HL-60 (cell line): ENCODE measurements around the gene CCDC40.

Experiments
- POLR2AphosphoS5 ChIP-seq: IDR thresholded peaks from 2 replicates; pipeline ENCODE4 v1.6.1; 2012; ENCODE audit warnings: low read depth
- SPI1 ChIP-seq: IDR thresholded peaks from 2 replicates; pipeline ENCODE4 v1.6.1; 2012; ENCODE audit warnings: low read depth, mild to moderate bottlenecking, borderline replicate concordance
- TF ChIP-seq, protein P1 (sequence below): IDR thresholded peaks from one replicate; pipeline ENCODE4 v1.5.1; 2011; ENCODE audit warnings: low read length, control low read depth, inconsistent platforms; ENCODE audit not compliant: insufficient read depth

DNA sequence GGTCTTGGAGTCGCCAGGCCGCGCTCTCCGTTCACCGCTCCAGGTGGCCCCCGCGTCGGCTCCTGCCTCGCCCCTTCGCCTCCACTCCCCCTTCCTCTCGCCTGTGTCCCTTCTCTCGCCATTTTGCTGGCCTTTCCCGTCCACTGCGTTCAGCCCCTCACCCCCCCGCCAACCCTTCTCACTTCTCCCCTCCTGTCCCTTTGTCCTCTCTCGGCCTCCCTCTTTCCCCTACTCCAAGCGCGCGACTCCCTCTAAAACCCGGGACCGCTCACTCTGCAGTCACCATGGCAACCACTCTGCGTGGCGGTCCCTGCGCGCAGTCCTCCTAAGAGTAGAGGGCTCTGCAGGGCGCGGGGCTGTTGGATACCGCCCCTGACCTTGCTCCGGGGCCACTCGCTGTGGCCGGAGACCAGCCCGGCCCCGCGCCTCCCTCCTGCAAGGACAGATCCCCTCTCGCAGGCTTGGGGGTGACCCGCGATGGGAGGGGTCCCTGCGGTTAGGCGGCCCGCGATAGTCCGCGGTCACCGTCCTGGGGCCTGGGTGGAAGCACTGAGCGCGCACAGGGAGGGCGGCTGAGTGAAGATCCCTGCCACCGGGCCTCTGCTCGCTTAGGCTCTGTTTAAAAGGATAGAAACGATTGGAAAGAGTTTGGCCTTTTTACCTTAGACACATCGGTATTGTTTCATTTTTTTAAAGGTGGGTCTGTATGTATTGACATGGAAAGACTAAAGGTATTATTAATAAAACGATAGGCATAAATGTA, 454 bp downstream of the CCDC40 start:
- TF ChIP-seq, protein P1, sequence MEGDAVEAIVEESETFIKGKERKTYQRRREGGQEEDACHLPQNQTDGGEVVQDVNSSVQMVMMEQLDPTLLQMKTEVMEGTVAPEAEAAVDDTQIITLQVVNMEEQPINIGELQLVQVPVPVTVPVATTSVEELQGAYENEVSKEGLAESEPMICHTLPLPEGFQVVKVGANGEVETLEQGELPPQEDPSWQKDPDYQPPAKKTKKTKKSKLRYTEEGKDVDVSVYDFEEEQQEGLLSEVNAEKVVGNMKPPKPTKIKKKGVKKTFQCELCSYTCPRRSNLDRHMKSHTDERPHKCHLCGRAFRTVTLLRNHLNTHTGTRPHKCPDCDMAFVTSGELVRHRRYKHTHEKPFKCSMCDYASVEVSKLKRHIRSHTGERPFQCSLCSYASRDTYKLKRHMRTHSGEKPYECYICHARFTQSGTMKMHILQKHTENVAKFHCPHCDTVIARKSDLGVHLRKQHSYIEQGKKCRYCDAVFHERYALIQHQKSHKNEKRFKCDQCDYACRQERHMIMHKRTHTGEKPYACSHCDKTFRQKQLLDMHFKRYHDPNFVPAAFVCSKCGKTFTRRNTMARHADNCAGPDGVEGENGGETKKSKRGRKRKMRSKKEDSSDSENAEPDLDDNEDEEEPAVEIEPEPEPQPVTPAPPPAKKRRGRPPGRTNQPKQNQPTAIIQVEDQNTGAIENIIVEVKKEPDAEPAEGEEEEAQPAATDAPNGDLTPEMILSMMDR: no peak
- no peak for TF ChIP-seq POLR2AphosphoS5
- no peak for TF ChIP-seq SPI1
